ENCODE measurements around the gene MYO1F. TPM values are rescaled to one million over a fixed set of nuclear protein-coding genes. Genes with fewer than 3 reads are reported as not detected.

The MYO1F gene
- total and polyA plus RNA-seq, 3 experiments from 2014 or later = 68.0 to 161 (median 81.3) TPM

DNA sequence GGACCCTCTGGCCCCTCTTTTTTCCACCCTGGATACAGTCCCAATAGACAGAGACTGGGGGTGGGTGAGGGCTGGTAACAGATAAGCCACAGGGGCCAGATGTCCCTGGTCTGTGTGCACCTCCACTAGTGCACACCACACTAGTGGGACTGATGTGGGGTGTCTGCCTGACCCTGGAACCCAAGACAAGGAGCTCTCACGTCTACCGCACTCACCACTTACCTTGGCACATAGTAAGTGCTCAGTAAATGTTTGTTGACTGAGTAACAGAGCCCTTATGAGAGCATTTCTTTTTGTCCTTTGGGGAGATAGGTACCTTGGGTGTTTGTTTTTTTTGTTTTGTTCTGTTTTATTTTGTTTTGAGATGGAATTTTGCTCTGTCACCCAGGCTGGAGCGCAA lies 40.1 kb downstream of the MYO1F start:
- no peaks in the 10 kb centered on the region for H3K9me3 ChIP-seq (ENCODE audit: low read length)
- H3K4me1 ChIP-seq (ENCODE audit: insufficient read depth, low read length) = no peaks in the 10 kb centered on the region
- H3K27ac Mint-ChIP-seq = peak overlapping the region in 4 of 8 donors; percentile 34 to 61 (median 46)
- no peak overlapping the region for H3K27ac ChIP-seq (ENCODE audit: low read depth, low read length)
- H3K4me3 Mint-ChIP-seq = no peak overlapping the region
- peaks cover 4 to 71% (median 10%) of the 10 kb centered on the region in 3 donors for H3K36me3 Mint-ChIP-seq
- H3K36me3 ChIP-seq (ENCODE audit: insufficient read depth, low read length) = peaks cover 7% of the 10 kb centered on the region
- peaks cover 0 to 1% of the 10 kb centered on the region in 2 donors for H3K27me3 Mint-ChIP-seq
- no peak overlapping the region for H3K4me3 ChIP-seq (ENCODE audit: low read length)
- no peaks in the 10 kb centered on the region for H3K9me3 Mint-ChIP-seq
- no peaks in the 10 kb centered on the region for H3K27me3 ChIP-seq (ENCODE audit: insufficient read depth, low read length, poor library complexity, severe bottlenecking)
- POLR2A ChIA-PET = no interaction called here
- no peaks in the 10 kb centered on the region for H3K4me1 Mint-ChIP-seq
- no peak for DNase-seq
- CTCF ChIA-PET = interaction anchor here (1.0 to 14.5 kb wide), 2 partner anchors 42 to 50 kb away, joined by 4 to 112 read pairs; partner anchors contain the start of gene MYO1F

DNA sequence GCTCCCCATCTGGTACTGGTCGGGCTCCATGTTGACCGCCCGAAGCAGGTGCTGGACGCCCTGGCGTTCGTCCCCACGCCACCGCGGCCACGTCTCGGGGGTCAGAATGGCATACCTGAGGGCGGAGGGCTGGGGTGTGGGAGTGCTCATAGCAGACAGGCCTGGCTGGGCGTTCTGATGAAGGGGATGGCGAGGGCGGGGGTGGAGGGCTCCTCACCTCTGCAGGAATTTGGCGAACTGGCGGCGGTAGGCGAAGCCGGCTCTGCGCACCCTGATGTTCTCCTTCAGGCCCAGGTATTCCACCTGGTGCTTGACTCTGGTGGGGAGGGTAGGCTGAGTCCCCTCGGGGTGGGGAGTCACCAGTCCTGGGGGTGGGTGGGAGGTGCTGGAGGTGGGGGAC lies 41.0 kb downstream of the MYO1F start:
- no peaks in the 10 kb centered on the region for H3K27me3 ChIP-seq (ENCODE audit: insufficient read depth, low read length, poor library complexity, severe bottlenecking)
- H3K27ac Mint-ChIP-seq = peak overlapping the region in 1 of 8 donors; percentile 64
- peaks cover 4 to 71% (median 11%) of the 10 kb centered on the region in 3 donors for H3K36me3 Mint-ChIP-seq
- no peak overlapping the region for H3K4me3 Mint-ChIP-seq
- H3K27ac ChIP-seq (ENCODE audit: low read depth, low read length) = no peak overlapping the region
- ChIA-PET POLR2A (no interaction called here), CTCF (no interaction called here)
- no peaks in the 10 kb centered on the region for H3K4me1 ChIP-seq (ENCODE audit: insufficient read depth, low read length)
- H3K9me3 Mint-ChIP-seq = no peaks in the 10 kb centered on the region
- no peak for DNase-seq
- no peak overlapping the region for H3K4me3 ChIP-seq (ENCODE audit: low read length)
- no peaks in the 10 kb centered on the region for H3K4me1 Mint-ChIP-seq
- peaks cover 0 to 1% of the 10 kb centered on the region in 2 donors for H3K27me3 Mint-ChIP-seq
- peaks cover 7% of the 10 kb centered on the region for H3K36me3 ChIP-seq (ENCODE audit: insufficient read depth, low read length)
- H3K9me3 ChIP-seq (ENCODE audit: low read length) = no peaks in the 10 kb centered on the region

DNA sequence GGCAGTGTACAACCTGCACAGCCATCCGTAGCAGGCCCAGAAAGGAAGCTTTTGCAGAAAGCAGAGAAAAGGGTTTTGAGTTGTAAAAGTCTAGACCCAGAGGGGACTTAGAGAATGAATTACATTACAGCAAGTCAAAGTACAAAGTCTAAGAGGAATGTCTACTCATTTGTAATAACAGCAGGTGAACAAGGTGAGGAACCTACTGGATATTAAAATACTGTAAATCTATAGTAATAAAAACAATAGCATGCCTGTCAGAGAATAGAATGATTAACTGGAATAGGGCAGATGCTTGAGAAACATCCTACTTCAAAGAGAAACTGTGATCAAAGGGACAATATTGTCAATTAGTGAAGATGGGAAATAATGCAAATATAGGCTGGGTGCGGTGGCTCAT lies 45.0 kb downstream of the MYO1F start:
- Mint-ChIP-seq H3K4me3 (no peak overlapping the region), H3K27me3 (peaks cover 0 to 1% of the 10 kb centered on the region in 2 donors), H3K9me3 (no peaks in the 10 kb centered on the region), H3K27ac (peak overlapping the region in 2 of 8 donors; percentile 29 to 41), H3K36me3 (peaks cover 20 to 72% (median 27%) of the 10 kb centered on the region in 3 donors), H3K4me1 (peaks cover 7 to 13% (median 11%) of the 10 kb centered on the region in 3 donors)
- no peaks in the 10 kb centered on the region for H3K27me3 ChIP-seq (ENCODE audit: insufficient read depth, low read length, poor library complexity, severe bottlenecking)
- CTCF ChIA-PET = interaction anchor here (0.6 to 1.4 kb wide), 3 partner anchors 10 to 47 kb away, joined by 3 read pairs; no protein-coding TSS in a partner anchor
- H3K4me1 ChIP-seq (ENCODE audit: insufficient read depth, low read length) = no peaks in the 10 kb centered on the region
- peaks cover 30% of the 10 kb centered on the region for H3K36me3 ChIP-seq (ENCODE audit: insufficient read depth, low read length)
- POLR2A ChIA-PET = no interaction called here
- DNase-seq = no peak
- H3K9me3 ChIP-seq (ENCODE audit: low read length) = no peaks in the 10 kb centered on the region
- H3K27ac ChIP-seq (ENCODE audit: low read depth, low read length) = no peak overlapping the region
- no peak overlapping the region for H3K4me3 ChIP-seq (ENCODE audit: low read length)

DNA sequence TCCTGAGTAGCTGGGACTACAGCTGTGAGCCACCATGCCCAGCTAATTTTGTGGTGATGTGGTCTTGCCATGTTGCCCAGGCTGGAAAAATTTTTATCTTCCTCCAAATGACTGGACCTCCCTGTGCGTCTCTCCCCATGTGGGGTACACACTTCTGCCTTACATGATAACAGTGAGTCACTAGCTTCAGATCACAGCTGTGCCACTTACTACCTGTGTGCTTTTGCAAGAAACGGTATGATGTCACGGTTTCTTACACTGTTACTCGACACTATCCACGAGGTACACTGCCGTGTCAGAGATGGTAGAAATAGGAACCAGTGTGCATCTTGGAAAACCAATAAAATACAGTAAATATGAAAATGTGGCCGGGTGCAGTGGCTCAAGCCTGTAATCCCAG lies 45.8 kb downstream of the MYO1F start:
- peaks cover 20 to 66% (median 29%) of the 10 kb centered on the region in 3 donors for H3K36me3 Mint-ChIP-seq
- Histone ChIP-seq H3K9me3 (ENCODE audit: low read length) (no peaks in the 10 kb centered on the region), H3K36me3 (ENCODE audit: insufficient read depth, low read length) (peaks cover 26% of the 10 kb centered on the region), H3K27ac (ENCODE audit: low read depth, low read length) (no peak overlapping the region), H3K4me1 (ENCODE audit: insufficient read depth, low read length) (no peaks in the 10 kb centered on the region), H3K4me3 (ENCODE audit: low read length) (no peak overlapping the region), H3K27me3 (ENCODE audit: insufficient read depth, low read length, poor library complexity, severe bottlenecking) (no peaks in the 10 kb centered on the region)
- ChIA-PET CTCF (interaction anchor here (0.8 to 1.6 kb wide), 4 partner anchors 11 to 48 kb away, joined by 3 to 4 read pairs (median 4); no protein-coding TSS in a partner anchor), POLR2A (interaction anchor here (0.6 to 1.5 kb wide), 3 partner anchors 36 to 1825 kb away, joined by 3 to 6 read pairs (median 3); no protein-coding TSS in a partner anchor)
- no peak overlapping the region for H3K27ac Mint-ChIP-seq
- no peak overlapping the region for H3K4me3 Mint-ChIP-seq
- peaks cover 0 to 1% of the 10 kb centered on the region in 2 donors for H3K27me3 Mint-ChIP-seq
- H3K9me3 Mint-ChIP-seq = no peaks in the 10 kb centered on the region
- DNase-seq = no peak
- peaks cover 9 to 16% (median 13%) of the 10 kb centered on the region in 3 donors for H3K4me1 Mint-ChIP-seq

DNA sequence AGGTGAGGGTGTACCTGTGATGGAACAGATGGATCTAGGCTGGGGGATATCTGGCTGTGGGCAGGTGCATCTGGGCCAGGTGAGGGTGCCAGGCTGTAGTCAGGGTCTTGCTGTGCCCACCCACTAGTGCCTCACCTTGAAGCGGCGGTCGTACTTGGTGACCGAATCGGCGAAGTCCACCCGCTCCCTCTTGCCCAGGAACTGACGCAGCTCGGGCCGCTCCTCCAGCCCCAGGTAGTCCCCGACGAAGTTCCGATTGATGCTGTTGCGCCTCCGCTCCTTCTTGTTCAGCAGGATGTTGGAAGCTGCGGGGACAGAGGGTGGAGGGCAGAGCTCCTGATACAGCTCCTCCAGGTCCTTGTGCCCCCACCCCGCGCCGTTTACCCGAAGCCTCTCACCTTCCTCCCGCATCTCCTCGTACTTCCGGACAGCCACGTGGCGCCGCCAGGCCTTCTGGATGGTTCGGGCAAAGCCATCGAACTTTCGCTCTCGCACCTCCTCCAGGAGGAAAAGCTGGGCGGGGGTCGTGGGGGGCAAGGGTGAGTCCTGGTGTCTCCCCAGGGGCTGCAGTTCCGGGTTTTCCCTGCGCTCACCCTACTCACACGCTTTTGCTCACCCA lies 47.1 kb downstream of the MYO1F start:
- no peaks in the 10 kb centered on the region for H3K9me3 ChIP-seq (ENCODE audit: low read length)
- CTCF ChIA-PET = interaction anchor here (1.5 to 1.6 kb wide), 3 partner anchors 12 to 56 kb away, joined by 3 to 4 read pairs (median 4); no protein-coding TSS in a partner anchor
- POLR2A ChIA-PET = interaction anchor here (1.5 kb wide), 1 partner anchor 46 kb away, joined by 3 read pairs; no protein-coding TSS in a partner anchor
- no peak overlapping the region for H3K27ac ChIP-seq (ENCODE audit: low read depth, low read length)
- peak overlapping the region in 1 of 7 donors; percentile 17 for H3K4me3 Mint-ChIP-seq
- no peaks in the 10 kb centered on the region for H3K4me1 ChIP-seq (ENCODE audit: insufficient read depth, low read length)
- DNase-seq = no peak
- peaks cover 34% of the 10 kb centered on the region for H3K36me3 ChIP-seq (ENCODE audit: insufficient read depth, low read length)
- H3K27ac Mint-ChIP-seq = peak overlapping the region in 4 of 8 donors; percentile 2 to 85 (median 54)
- peaks cover 16 to 54% (median 23%) of the 10 kb centered on the region in 3 donors for H3K36me3 Mint-ChIP-seq
- no peaks in the 10 kb centered on the region for H3K9me3 Mint-ChIP-seq
- no peaks in the 10 kb centered on the region for H3K27me3 Mint-ChIP-seq
- H3K27me3 ChIP-seq (ENCODE audit: insufficient read depth, low read length, poor library complexity, severe bottlenecking) = no peaks in the 10 kb centered on the region
- H3K4me3 ChIP-seq (ENCODE audit: low read length) = no peak overlapping the region
- peaks cover 9 to 16% (median 13%) of the 10 kb centered on the region in 3 donors for H3K4me1 Mint-ChIP-seq

DNA sequence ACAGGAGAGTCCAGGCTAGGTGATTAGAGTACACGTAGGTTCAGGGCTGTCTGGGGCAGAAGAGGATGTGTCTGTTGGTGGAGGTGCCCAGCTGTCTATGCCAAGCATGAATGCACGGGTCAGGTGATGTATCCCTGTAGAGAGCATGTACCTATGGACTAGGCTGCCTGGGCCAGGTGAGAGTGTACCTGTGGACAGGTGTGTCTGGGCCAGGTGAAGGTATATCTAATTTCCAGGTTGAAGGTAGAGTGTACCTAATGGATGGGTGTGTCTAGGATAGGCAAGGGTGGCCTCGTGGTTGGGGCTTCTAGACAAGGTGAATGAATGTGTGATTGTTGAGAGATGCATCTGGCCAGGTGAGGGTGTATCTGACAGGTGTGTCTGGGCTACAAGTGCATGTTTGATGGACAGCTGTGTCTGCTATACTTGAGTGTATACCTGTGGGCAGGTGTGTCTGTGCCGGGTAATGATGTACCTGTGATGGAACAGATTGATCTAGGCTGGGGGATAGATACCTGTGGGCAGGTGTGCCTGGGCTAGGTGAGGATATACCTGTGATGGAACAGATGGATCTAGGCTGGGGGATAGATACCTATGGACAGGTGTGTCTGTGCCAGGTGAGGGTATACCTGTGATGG lies 47.8 kb downstream of the MYO1F start:
- CTCF ChIA-PET = interaction anchor here (1.5 kb wide), 2 partner anchors 49 to 57 kb away, joined by 3 to 6 read pairs; no protein-coding TSS in a partner anchor

DNA sequence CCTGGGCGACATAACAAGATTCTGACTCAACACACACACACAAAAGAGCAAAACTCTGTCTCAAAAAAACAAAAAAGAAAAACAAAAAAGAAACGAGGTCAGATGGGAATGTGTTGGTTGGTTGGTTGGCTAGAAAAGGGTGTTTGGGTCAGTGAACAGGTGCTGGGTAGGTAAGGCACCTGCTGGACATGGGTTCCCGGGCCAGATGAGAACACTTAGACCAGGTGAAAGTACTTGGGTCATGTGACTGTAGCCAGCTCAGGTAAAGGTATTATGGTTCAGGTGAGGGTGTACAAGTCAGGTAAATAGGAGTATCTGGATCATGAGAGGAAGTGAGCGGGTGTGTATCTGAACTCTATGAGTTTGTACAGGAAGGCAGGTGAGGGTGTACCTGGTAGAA lies 48.7 kb downstream of the MYO1F start:
- no peak for DNase-seq
- H3K4me1 Mint-ChIP-seq = peaks cover 11 to 16% (median 13%) of the 10 kb centered on the region in 3 donors
- peak overlapping the region; percentile 16 to 93 (median 74) for H3K27ac Mint-ChIP-seq
- ChIA-PET POLR2A (interaction anchor here (0.6 kb wide), 1 partner anchor 12 kb away, joined by 3 read pairs; no protein-coding TSS in a partner anchor), CTCF (interaction anchor here (1.5 to 1.9 kb wide), 2 partner anchors 50 to 52 kb away, joined by 4 to 6 read pairs; no protein-coding TSS in a partner anchor)
- Histone ChIP-seq H3K27me3 (ENCODE audit: insufficient read depth, low read length, poor library complexity, severe bottlenecking) (no peaks in the 10 kb centered on the region), H3K36me3 (ENCODE audit: insufficient read depth, low read length) (peaks cover 41% of the 10 kb centered on the region), H3K4me1 (ENCODE audit: insufficient read depth, low read length) (no peaks in the 10 kb centered on the region), H3K27ac (ENCODE audit: low read depth, low read length) (no peak overlapping the region), H3K4me3 (ENCODE audit: low read length) (no peak overlapping the region), H3K9me3 (ENCODE audit: low read length) (no peaks in the 10 kb centered on the region)
- H3K27me3 Mint-ChIP-seq = no peaks in the 10 kb centered on the region
- no peak overlapping the region for H3K4me3 Mint-ChIP-seq
- peaks cover 20 to 48% (median 24%) of the 10 kb centered on the region in 3 donors for H3K36me3 Mint-ChIP-seq
- H3K9me3 Mint-ChIP-seq = no peaks in the 10 kb centered on the region

More for the DNA sequence above, 47.8 kb downstream of the MYO1F start:
- Mint-ChIP-seq H3K27ac (peak overlapping the region; percentile 12 to 93 (median 66)), H3K27me3 (no peaks in the 10 kb centered on the region), H3K36me3 (peaks cover 19 to 52% (median 24%) of the 10 kb centered on the region in 3 donors), H3K4me3 (peak overlapping the region in 1 of 7 donors; percentile 17), H3K4me1 (peaks cover 11 to 16% (median 13%) of the 10 kb centered on the region in 3 donors), H3K9me3 (no peaks in the 10 kb centered on the region)
- no peak overlapping the region for H3K27ac ChIP-seq (ENCODE audit: low read depth, low read length)
- DNase-seq = no peak
- H3K4me3 ChIP-seq (ENCODE audit: low read length) = no peak overlapping the region
- POLR2A ChIA-PET = no interaction called here
- no peaks in the 10 kb centered on the region for H3K27me3 ChIP-seq (ENCODE audit: insufficient read depth, low read length, poor library complexity, severe bottlenecking)
- peaks cover 41% of the 10 kb centered on the region for H3K36me3 ChIP-seq (ENCODE audit: insufficient read depth, low read length)
- H3K4me1 ChIP-seq (ENCODE audit: insufficient read depth, low read length) = no peaks in the 10 kb centered on the region
- no peaks in the 10 kb centered on the region for H3K9me3 ChIP-seq (ENCODE audit: low read length)

Data from CD8-positive, alpha-beta memory T cell (primary cell).